ENCODE measurements around the gene NAA10.
A peak's percentile ranks its signal among the peaks of the same experiment; 100 is the strongest.

The NAA10 gene

DNA sequence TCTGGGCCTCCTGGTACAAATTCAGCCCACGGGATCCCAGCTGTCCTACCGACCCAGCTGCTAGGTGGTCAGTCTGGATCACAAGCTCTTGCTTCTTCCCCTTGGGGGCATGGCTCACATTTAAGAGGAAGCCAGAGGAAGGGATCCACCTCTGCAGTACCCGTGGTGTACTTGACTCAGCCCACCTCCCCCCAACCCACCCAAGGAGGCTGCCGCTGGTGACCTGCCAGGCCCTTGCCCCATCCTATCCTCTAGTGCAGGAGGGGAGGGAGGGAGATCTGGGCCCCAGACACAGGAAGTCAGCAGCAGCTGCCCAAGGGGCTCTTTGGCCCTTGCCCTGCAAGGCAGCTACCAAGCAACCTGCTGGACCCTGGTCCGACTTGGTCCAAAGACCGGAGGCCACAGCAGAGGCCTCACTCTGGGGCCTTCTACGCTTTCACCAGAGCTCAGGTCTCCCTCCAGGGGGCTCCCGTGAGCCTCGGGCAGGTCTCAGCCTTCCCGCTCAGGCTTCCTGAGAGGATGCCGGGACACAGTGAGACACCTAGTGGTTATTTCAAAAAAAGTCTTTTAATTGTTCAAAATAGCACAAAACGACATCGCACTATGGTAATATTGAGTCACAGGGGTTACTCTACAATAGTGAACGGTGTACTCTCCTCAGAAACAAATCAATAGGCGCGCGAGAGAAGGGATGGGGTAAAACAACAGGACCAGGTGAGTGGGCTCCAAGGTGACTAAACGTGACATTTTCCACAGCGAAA lies 12.4 kb upstream of the NAA10 start:
- DNase-seq, result peak; percentile 82

DNA sequence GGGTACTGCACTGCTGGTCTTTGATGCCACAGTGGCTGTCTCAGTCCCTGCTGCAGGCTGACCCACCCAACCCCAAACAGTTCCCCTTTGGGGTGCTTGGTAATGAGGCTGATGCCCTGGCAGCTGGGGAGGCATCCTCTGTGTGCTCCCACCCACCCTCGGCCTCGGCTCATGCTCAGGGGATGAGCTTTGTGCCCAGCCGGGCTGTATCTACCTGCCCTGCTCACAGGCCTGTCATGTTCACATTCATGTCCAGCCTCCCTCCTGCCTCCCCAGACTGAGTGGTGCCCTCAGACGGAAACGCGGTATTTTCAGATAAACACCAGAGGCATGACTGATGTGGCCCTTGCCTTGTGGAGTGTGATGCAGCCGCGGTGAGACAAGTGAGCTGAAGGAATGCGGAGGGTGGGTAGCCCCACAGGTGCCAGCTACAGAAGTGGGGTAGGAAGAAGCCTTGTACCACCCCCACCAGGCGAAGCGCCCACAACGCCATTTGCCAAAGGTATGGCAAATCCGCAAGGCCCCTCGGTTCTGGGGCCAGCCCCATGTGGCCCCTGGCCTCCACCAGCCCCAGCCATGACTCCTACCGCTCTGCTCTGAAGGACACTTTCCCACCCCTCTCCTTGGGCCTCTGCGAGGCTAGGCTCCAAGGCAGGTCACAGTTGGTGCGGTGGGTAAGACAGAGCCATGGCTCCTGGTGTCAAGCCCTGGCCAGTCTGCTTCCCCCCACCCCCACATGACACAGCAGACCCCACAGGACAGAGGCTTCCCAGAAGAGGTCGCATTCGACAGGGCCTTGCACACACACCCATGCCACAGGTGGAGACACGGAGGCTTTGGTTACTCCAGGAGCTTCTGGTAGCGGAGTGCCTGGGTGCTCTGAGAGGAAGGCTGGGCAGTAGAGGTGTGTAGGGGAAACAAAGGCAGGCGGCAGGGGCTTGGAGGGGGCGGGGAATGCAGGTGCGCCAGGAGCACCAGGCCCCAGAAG lies 11.4 kb upstream of the NAA10 start:
- no peak for DNase-seq

DNA sequence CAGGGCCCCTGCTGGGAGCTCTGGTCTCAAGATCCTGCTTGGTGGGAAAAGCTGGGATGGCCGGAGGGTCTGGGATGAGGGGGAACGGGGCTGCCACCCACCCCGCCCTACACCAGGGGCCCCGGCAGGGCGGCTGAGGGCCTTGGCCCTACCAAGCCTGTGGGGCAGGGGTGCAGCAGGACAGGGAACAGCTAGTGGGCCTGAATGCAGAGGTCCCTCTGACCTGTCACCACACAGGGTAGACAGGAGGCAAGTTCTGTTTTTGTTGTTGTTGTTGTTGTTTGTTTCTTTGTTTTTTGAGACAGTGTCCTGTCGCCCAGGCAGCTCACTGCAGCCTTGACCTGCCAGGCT lies 9.9 kb upstream of the NAA10 start:
- DNase-seq, result no peak

DNA sequence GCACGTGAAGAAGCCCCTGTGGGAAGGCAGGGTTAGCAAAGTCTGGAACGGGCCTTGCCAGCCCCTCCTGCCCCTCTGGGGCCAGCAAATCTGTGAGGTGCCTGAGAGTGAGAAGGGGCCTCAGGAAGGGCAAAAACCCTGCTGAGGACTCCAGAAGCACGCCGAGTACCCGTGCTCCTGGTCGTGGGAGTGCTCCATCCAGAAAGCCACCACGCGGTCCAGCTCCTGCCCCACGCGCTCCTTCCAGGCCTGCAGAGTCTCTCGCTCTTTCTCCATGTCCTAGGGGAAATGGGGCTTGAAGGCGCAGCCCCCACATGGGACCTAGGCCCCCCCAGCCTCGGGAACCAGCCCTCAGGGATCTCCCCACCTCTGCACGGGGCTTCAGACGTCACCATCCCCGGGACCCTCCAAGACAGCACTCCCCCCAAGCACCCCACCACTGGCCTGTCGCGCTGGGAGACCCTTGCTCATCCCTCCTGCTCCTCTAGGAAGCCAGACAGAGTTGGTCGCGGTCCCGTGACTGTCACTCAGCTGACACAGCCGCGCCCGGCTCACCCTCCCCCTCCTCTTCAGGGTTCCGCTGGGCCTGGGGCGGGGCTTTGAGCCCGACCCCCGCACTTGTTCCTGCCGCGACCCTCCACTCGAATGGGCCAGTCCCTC lies 9.4 kb upstream of the NAA10 start, which contains the start of gene RENBP:
RENBP (minus strand) TSS at position 504 of the 660 bp plus-strand sequence; CDS start at position 471, 33 bp downstream.
- peak; percentile 39 for DNase-seq

DNA sequence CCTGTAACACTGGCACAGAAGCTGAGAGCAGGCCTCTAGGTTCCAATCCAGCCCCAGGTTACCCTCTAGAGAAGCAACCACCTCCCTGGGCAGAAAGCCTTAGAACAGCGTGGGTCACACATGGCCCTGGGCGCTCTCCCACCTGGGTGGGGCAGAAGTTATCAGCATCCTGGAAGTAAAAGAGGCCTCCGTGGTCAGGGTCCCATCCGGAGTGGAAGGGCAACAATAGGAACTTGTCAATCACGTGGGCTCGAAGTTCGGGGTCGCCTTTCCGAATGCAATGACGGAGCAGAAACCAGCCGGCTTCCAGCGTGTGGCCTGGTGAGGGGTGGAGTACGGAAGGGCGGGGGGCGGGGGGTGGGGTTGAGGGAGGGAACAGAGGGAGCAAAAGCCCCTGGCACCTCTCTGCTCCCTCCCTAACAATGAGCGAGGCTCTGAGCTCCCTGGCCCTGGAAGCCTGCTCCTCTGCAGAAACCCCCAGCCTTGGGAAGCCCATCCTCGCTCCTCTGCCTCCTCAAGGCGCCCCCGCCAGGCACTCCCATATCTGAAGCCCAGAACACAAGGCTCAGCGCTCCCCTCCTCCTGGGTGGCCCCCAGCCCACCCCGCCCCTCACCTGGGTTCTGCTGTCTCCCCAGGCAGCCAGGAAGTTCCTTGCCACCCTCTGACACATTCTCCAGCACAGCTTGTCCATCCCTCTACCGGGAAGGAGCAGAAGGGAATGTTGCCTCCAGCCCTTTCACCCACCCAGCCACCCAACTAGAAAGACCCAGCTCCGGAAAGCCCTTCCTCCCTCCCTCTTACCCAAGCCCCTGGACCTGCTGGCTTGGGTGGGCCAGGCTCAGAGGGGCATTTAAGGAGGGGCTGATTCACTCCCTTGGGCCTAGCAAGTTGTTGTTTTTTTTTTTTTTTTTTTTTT lies 6.8 kb upstream of the NAA10 start:
- DNase-seq, result no peak

DNA sequence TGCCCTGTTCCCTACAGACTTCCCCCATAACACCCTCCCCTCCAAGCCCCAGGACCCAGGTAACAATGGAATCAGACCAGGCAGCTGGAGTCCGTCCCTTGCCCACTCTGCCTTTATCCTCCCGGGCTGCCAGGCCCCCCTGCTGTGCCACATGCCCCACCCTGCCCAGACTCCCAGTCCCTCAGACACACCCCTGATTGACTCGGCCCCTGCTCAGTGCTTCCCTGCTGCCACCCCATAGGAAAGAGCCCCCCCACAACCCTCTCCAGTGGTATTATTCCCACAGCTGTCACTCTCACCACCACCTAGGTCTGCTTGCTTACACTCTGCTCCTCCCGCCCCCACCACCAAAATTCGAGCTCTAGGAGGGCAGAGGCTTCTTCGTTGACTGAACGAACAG lies 4.7 kb upstream of the NAA10 start:
- no peak for DNase-seq

DNA sequence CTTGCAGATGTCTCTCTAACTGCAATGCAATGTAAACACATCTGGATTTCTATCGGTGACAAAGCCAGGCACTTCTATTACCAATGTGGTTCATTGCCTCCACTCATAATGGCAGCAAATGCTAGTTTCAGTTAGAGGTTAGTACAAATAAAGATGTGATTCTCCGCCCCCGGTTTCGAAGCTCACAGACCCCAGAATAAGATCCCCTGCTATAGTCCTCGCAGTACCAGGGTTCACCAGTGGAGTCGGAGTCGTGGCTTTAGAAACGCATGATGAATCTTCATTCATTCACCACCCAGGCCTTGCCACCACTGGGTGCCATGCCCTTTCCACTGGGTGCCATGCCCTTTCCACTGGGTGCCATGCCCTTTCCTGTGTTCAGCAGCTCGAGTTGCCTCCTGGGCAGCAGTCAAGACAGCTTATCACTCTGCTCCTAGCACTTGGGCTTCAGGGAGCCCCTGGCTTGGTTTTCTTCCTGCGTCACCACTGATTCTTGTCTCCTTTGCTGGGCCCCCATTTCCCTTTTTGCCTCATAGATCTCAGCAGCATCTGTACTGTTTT lies 3.5 kb upstream of the NAA10 start:
- DNase-seq, result no peak

DNA sequence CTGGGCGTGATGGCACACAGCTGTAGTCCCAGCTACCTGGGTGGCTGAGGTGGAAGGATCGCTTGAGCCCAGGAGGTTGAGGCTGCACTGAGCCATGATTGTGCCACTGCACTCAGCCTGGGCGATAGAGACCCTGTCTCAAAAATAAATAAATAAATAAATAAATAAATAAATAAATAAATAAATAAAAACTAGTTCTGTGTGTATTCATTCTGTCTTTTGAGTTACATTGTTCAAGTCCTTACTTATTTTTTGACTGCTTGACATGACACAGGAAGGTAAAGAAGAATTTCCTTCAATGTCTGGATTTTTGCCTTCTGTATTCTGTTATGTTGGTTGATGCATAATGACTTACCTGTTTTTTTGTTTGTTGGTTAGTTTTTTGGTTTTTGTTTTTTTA lies 2.2 kb upstream of the NAA10 start:
- DNase-seq, result no peak

DNA sequence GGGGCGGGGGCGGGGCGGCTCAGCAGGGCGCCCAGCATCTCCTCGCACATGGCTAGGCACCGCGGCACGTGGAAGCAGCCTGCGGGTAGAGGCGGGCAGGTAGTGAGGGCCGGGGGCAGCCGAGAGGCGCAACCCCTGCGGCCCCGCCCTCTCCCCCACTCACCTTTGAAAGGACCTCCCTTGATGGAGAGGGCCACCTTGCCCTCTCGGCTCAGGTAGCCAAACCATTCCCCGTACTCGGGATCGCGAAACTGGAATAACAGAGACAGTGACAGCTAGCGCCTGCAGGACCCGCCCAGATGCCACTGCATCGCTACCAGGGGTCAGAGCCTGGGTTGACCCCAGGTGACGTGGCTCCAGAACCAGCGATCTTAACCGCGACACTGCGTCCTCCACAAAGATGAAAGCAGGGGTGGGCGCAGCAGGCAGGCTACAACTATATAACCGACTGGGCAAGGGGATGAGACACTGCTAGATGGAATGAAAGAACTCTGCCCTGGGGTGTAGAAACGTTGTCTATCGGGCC lies 552 bp upstream of the NAA10 start:
- no peak for DNase-seq

DNA sequence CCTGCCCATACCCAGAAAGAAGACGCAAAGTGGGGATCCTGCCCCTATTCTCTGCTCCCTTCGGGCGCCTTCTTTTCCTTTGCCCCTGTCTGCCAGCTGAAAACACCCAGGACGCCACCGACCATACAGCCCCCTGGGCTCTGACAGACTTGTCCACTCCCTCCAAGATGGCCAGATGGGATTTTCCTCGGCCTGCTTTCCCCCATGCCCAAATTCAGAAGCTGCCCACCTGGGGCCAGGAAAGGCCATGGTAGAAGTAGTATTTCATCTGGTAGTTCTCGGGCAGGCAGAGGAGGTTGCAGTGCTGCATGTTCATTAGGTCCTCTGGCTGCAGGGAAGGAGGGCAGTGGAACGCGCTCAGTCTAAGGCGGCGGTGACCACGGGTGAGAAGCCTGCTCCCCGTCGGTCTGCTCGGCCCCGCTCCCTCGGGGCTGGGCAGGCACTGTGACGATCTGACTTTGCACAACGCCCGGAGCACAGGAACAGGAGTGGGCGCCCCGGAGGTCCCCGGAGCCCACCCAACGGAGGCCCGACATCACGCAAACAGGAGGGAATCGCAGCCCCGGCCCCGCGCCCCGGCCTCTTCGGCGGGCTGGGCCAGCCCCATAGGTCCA lies 582 bp downstream of the NAA10 start:
- DNase-seq, result no peak

DNA sequence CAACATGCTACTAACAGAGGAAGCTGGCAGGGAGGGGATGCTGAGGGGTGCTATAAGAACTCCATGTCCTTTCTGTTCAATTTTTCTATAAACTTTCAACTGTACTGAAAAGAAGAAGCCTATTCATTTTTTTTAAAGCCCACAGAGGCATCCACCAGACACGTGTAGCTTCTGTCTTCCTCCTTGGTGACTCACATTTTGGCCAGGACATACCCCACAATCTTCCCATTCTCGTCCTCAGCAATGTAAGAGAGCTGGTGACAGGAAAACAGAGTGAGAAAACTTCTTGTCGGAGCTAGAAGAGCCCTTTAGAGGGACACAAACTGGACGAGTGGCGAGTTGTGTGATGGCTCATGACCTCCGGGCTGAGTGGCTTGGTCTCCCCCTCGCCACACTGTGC lies 1.1 kb downstream of the NAA10 start:
- no peak for DNase-seq

DNA sequence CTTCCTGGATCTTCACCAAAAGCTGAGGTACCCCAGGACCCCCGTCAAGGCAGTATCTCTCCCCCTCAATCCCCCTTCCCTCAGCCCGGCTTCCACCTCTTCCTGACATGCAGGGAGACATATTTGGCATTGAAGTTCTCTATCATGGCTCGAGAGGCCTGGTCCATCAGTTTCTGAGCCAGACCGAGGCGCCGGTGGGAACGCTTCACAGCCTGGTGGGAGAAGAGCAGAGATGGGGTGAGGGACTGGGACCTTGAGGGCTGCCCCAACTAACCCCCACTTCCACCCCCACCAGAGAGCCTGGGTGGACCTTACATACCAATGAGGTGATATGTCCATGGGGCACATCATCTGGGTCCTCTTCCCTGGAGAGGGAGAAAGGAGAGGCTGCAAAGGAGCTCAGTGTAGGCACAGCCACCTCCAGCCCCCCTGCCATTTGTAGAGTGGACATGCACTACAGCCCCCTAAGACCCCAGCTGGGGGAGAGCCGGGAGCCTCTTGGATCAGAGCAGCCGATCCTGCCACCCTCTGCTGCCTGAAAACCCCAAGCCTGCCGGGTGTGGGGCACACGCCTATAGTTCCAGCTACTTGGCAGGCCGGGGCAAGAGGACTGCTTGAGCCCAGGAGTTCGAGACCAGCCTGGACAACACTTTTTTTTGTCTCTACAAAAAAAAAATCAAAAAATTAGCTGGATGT lies 2.5 kb downstream of the NAA10 start:
- DNase-seq, result no peak

DNA sequence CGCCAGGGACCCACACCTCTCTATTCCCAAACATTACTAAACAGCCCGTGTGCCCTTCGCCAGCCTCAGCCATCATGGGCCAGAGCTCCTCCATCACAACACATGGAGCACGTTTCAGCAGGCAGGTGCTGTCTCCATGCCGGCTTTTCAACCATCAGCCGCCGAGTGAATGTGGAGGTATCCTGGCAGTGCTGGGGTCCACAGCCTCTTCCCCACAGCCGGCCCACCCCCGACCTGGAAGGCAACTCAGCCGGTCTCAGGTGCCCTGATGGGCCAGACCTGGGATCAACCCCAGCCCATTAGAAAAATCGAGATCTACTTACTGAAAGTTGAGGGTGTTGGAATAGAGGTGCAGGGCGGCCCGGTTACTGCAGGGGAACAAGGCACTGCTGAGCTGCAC lies 3.1 kb downstream of the NAA10 start:
- DNase-seq, result no peak

DNA sequence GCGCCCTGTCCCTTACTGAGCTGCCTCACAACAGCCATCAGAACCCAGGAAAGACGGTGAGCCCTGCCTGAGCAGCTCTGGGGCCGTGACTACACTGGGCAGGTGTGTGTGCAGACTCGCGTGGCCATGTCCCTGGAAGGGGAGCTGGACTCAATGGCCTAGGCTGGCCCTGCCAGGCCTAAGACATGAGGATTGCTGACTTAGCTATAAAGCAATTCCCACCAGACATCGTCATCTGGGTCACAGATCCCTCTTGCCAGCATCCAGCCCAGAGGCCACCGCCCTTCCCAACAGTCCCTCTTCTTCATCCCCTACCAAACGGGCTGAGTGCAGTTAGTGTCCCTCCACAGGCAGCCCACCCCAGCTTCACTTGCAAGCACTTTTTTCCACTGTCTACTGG lies 3.7 kb downstream of the NAA10 start:
- no peak for DNase-seq

DNA sequence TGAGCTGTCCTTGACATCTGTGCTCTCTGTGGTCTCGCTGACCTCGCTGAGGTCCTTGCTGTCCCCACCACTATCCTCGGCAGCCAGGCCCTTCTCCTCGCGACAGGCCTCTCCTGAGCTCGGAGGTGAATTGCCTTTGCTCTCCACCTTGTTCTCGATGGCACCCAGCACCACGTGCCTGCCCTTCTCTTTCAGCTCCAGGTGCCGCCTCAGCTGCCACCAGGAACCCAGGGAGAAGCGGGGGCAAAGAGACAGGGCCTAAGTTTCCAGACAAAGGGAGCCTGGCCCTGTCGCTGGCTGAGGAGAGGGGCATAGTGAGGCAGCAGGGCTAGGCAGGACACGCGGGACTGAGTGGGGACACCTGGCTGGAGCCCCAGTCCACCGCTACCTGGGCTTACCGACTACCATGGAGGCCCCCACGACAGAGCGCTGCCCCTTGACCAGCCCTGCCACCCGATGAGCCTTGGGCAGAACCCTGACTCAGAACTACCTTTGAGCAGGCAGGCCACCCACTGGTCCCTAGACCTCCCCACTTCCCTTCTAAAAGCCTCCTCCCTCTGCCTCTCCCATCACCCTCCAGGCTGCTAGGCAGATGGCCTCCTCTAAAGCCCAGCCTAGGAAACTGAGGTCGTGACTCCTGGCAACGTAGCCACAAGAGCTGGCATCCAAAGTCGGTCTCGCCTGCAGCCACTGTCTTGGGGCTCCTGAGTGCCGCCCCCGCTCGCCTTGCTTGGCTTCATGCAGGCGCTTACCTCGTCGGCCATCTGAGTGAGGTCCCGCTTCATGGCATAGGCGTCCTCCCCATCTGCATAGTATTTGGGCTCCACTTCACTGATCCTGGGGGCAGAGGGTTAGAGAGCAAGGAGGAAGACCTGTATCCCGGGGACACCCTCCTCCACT lies 4.6 kb downstream of the NAA10 start:
- DNase-seq, result no peak

DNA sequence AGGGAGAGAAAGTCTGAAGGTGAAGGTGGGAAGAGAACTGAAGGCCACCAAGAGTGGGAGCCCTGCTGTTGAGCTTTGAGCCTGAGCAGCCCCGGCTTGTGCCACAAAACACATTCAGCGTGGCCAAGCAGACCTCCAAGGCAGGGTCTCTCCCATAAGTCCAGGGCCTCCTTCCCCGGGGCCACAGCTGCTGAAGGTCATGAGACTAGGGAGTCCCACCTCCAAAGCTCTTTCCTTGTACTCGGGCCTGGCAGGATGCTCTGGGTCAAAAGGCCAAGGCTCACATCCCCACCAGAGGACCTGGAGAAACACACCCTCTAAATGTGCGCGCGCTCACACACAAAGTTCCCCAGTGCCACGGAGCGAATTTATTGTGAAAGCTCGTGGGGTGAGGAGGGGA lies 5.3 kb downstream of the NAA10 start:
- DNase-seq, result no peak

DNA sequence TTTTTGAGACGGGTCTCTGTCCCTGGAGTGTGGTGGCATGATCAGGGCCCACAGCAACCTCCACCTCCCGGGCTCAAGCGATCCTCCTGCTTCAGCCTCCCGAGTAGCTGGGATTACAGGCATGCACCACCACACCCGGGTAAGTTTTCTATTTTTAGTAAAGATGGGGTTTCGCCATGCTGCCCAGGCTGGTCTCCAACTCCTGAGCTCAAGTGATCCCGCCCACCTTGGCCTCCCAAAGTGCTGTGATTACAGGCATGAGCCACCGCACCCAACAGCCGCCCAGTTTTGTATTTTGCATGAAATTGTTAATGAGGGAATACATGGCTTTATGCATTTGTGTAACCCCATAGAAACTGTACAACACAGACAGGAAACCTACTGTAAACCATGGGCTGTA lies 6.0 kb downstream of the NAA10 start:
- DNase-seq, result no peak

DNA sequence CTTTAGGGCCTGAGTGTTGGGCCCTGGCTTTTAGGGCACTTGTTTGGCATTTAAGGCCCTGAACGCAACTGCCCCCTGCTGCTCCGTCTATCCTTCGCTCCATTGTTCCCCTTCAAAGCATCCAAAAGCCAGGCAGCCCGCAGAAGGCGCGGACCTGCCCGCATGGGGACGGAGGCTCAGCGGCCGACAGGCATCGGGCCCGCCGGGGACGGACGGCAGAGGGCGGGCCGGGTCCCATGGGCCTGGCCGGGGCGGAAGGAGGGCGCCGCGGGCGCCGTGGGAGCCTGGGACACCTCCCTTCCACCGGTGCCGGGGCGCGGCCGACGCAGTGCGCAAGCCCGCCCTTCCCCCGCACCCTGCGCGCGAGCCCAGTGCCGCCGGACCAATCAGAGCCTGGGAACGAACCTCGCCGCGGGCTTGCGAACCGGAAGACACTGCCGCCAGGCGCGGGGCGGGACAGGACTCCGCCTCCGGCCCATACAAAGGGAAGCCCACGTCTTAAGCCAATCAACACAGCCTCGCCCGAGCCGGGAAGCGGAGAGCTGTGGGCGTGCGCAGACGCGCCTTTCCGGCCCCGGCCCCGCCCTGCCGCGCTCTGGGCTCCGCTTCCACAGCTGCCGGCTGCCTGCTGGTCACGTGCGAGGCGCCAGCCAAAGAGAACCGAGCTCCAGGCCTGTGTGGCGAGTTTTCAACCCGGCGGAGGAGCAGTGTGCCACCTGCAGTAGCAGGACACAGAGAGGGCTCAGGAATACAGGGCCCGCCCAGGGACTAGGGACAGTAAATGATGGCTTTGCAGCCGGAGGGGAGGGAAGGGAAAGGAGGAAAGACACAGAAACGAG lies 6.7 kb downstream of the NAA10 start:
- DNase-seq, result peak; percentile 96

DNA sequence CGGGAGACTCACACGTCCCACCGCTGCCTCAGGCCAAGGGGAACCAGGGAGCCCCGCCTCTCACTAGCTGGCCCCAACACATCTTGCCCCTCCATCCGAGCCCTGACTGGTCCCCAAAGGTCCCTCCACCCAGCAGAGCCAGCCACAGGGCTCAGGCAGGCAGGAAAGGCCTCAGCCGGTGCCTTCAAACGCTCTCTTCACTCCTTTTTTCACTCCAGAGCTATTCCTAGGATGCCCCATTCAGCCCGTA lies 7.2 kb downstream of the NAA10 start:
- no peak for DNase-seq

Data from CD4-positive, alpha-beta T cell treated with Interleukin-12 subunit alpha and Interleukin-12 subunit beta, for 1 hour (primary cell).